Measurements from ENCODE around the gene MIPEP. TPM values are rescaled to one million over a fixed set of nuclear protein-coding genes. Genes with fewer than 3 reads are reported as not detected.

The MIPEP gene
- total and polyA plus RNA-seq, 10 of the 15 experiments (the other 5 are each of a cell fraction or from before 2014, with no cell fraction given), result 15.6 to 56.2 (median 29.8) TPM

DNA sequence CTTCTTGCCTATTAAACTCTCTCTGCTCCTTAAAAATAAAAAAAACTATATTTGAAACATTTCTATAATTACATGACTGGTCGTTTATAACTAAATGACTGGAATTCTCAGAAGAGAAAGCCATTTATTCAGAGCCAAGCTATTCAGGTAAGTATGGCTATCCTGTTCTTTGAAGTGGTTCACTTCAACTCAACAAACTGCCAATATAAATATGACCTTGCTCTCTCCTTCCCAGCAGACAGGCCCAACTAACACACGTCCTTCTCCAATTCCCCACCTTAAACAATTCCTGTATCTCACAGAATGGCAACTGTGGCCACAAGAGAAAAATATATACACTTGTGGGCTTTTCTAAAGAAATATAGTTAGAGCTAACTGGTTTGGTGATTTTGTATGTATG is 153.9 kb downstream of the MIPEP start:
- no TSS peak for BruUV-seq (replicated peaks)
- Histone ChIP-seq H2AFZ (ENCODE audit: control insufficient read depth, low read depth, low read length) (no peak overlapping the region), H3K4me2 (ENCODE audit: control insufficient read depth, insufficient read depth) (no peak overlapping the region), H3K36me3 (ENCODE audit: control insufficient read depth in 2 of 2, insufficient read depth in 2 of 2, low read length in 1 of 2) (no peaks in the 10 kb centered on the region), H3K9ac (ENCODE audit: control insufficient read depth, insufficient read depth, low read length) (no peak overlapping the region), H3K9me3 (replicated peaks; ENCODE audit: control insufficient read depth, insufficient read depth, low read length) (no peaks in the 10 kb centered on the region), H3K4me1 (ENCODE audit: control insufficient read depth, insufficient read depth, low read length) (no peaks in the 10 kb centered on the region), H3K79me2 (ENCODE audit: control insufficient read depth, insufficient read depth, low read length) (no peaks in the 10 kb centered on the region), H3K4me3 (no peak overlapping the region), H4K20me1 (ENCODE audit: control insufficient read depth, insufficient read depth) (no peaks in the 10 kb centered on the region), H3K27me3 (replicated peaks in 1 of 2; ENCODE audit: control insufficient read depth in 2 of 2, insufficient read depth in 2 of 2, low read length in 1 of 2) (no peaks in the 10 kb centered on the region), H3K27ac (ENCODE audit: control insufficient read depth, insufficient read depth) (no peak overlapping the region)
- ATAC-seq, result no peak
- no peak for FAIRE-seq
- ChIA-PET CTCF (interaction anchor here (1.2 kb wide), 1 partner anchor 24 kb away, joined by 3 read pairs; no protein-coding TSS in a partner anchor), SMC1A (ENCODE audit: uncharacterized antibody, unreplicated experiment) (no interaction called here), POLR2A (no interaction called here), RAD21 (ENCODE audit: unreplicated experiment) (no interaction called here)
- TF ChIP-seq FOXK2 (IDR thresholded peaks at IDR 0.05), result no peak
- in situ Hi-C loops (cut with MboI) (no loop called here), intact Hi-C loops (cut with micrococcal nuclease; ENCODE audit: unreplicated experiment) (no loop called here)
- DNase-seq (ENCODE audit: low read depth, low spot score), result no peak
- 52% methylated on average over 2 of the region's 2 CpGs for WGBS (ENCODE audit: insufficient coverage, insufficient replicate concordance, low lambda C conversion rate, missing lambda C conversion rate)

DNA sequence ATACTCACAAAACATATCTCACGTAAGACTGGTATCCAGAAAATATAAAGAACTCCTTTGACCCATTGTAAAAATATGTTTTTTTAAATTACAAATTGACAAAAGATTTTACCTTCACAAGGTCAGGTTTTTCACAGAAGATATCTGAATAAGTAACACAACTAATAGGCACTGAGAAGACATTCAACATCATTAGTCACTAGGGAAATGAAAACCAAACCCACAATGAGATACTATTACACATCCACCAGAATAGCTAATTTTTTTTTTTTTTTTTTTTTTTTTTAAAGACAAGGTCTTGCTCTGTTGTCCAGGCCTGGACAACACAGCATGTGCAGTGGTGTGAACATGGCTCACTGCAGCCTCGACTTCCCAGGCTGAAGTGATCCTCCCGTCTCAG is 157.5 kb downstream of the MIPEP start:
- ATAC-seq (no peak), FAIRE-seq (no peak), DNase-seq (ENCODE audit: low read depth, low spot score) (no peak)
- BruUV-seq (replicated peaks), result no TSS peak
- Histone ChIP-seq H3K27ac (ENCODE audit: control insufficient read depth, insufficient read depth) (no peak overlapping the region), H3K36me3 (ENCODE audit: control insufficient read depth in 2 of 2, insufficient read depth in 2 of 2, low read length in 1 of 2) (peaks cover 0 to 5% of the 10 kb centered on the region in 2 experiments; a peak in 1 of 4 replicates), H4K20me1 (ENCODE audit: control insufficient read depth, insufficient read depth) (no peaks in the 10 kb centered on the region), H3K27me3 (replicated peaks in 1 of 2; ENCODE audit: control insufficient read depth in 2 of 2, insufficient read depth in 2 of 2, low read length in 1 of 2) (no peaks in the 10 kb centered on the region), H3K4me3 (no peak overlapping the region), H3K9ac (ENCODE audit: control insufficient read depth, insufficient read depth, low read length) (no peak overlapping the region), H3K79me2 (ENCODE audit: control insufficient read depth, insufficient read depth, low read length) (no peaks in the 10 kb centered on the region), H3K4me1 (ENCODE audit: control insufficient read depth, insufficient read depth, low read length) (no peaks in the 10 kb centered on the region), H2AFZ (ENCODE audit: control insufficient read depth, low read depth, low read length) (no peak overlapping the region), H3K4me2 (ENCODE audit: control insufficient read depth, insufficient read depth) (no peak overlapping the region), H3K9me3 (replicated peaks; ENCODE audit: control insufficient read depth, insufficient read depth, low read length) (no peaks in the 10 kb centered on the region)
- TF ChIP-seq TARDBP (IDR thresholded peaks at IDR 0.05; ENCODE audit: borderline replicate concordance) (no peak), RFX5 (IDR thresholded peaks at IDR 0.05; ENCODE audit: low read depth, low read length) (0 out of 2 replicates have a peak, but pooled peaks have one; percentile 62)
- ChIA-PET RAD21 (ENCODE audit: unreplicated experiment) (no interaction called here), SMC1A (ENCODE audit: uncharacterized antibody, unreplicated experiment) (no interaction called here), CTCF (no interaction called here), POLR2A (interaction anchor here (0.6 kb wide), 1 partner anchor 120 kb away, joined by 5 read pairs; no protein-coding TSS in a partner anchor)
- WGBS (ENCODE audit: insufficient coverage, insufficient replicate concordance, low lambda C conversion rate, missing lambda C conversion rate), result 100% methylated on average over 3 of the region's 3 CpGs
- intact Hi-C loops (cut with micrococcal nuclease; ENCODE audit: unreplicated experiment) (no loop called here), in situ Hi-C loops (cut with MboI) (no loop called here)

All from GM12878 (cell line).